VCaP (cell line): ENCODE data around the gene ABCA5.
A peak's percentile ranks its signal among the peaks of the same experiment; 100 is the strongest.

Experiments
- H3K27ac ChIP-seq: fragments of 450-650 bp; 2 replicates; pipeline ENCODE4 v1.5.1; 2017
- TF ChIP-seq, protein P1 (sequence below): fragments of 450-650 bp; conservative IDR thresholded peaks from 2 replicates; pipeline ENCODE4 v1.5.1; 2017; ENCODE audit warnings: mild to moderate bottlenecking, moderate library complexity

The ABCA5 gene

GRCh38 chr17:69342896-69343644 lies 16.1 kb upstream of the ABCA5 start:
- peak overlapping the region; percentile 25; the same call in 1 of the 2 replicates for H3K27ac ChIP-seq
- TF ChIP-seq, protein P1, sequence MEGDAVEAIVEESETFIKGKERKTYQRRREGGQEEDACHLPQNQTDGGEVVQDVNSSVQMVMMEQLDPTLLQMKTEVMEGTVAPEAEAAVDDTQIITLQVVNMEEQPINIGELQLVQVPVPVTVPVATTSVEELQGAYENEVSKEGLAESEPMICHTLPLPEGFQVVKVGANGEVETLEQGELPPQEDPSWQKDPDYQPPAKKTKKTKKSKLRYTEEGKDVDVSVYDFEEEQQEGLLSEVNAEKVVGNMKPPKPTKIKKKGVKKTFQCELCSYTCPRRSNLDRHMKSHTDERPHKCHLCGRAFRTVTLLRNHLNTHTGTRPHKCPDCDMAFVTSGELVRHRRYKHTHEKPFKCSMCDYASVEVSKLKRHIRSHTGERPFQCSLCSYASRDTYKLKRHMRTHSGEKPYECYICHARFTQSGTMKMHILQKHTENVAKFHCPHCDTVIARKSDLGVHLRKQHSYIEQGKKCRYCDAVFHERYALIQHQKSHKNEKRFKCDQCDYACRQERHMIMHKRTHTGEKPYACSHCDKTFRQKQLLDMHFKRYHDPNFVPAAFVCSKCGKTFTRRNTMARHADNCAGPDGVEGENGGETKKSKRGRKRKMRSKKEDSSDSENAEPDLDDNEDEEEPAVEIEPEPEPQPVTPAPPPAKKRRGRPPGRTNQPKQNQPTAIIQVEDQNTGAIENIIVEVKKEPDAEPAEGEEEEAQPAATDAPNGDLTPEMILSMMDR = no peak

DNA sequence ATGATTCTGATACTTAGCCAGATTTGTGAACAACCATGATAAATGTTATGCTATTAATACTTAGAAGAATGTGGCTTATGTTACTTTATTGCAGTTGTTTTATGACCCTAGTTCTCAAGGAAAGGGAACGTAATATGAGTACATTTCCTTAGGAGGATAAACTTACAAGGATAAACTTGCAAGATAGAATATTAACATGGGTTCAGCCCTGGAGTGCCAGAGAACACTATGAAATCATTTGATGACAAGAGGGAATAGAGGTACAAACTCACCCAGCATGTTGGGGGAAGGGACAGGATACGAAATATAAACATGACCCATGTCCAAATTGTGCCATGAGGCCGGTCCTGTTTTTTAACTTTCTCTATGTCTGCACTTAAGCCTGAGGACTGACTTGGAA lies 13.0 kb upstream of the ABCA5 start:
- H3K27ac ChIP-seq = peak overlapping the region; percentile 58

GRCh38 chr17:69336996-69337395 lies 10.1 kb upstream of the ABCA5 start:
- TF ChIP-seq, protein P1 = no peak

More for the DNA sequence above, 13.0 kb upstream of the ABCA5 start:
- TF ChIP-seq, protein P1 = no peak

DNA sequence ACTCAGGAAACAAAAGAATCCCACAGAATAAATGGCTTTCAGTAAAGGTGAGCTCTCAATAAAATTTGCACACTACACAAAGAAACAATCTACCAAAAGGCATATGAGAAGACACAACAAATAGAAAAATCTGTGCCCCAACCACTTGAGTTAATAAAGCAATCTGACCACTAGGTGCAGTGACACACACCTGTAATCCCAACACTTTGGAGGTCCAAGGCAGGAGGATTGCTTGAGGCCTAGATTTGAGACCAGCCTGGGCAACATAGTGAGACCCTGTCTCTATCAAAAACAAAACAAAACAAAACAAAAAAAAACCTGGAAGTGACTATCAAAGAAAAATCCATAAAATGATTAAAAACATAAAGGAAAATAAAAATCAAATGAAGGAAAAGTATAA lies 9.6 kb upstream of the ABCA5 start:
- TF ChIP-seq, protein P1 = peak; percentile 18; the same call in 1 of the 2 replicates
- no peak overlapping the region for H3K27ac ChIP-seq

More at GRCh38 chr17:69336996-69337395, 10.1 kb upstream of the ABCA5 start:
- no peak overlapping the region for H3K27ac ChIP-seq

DNA sequence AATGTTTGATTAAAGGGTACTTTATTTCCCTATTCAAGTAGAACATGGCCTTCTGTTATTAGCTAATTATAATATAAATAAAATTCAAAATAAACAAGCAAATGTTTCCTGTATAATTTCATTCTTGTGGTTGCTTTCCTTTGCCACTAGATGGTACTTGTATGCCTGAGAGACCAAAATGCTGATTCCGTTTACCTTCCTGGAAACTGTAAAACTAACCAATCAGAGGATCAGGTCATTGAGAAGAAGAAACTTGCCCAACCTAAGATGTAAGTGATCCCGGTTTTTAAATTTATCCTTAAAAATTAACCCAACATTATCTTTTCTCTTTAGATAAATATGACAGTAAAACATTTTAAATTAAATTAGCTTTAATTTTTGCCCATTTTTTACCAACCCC lies 8.1 kb upstream of the ABCA5 start:
- H3K27ac ChIP-seq = no peak overlapping the region
- TF ChIP-seq, protein P1 = peak; percentile 82

DNA sequence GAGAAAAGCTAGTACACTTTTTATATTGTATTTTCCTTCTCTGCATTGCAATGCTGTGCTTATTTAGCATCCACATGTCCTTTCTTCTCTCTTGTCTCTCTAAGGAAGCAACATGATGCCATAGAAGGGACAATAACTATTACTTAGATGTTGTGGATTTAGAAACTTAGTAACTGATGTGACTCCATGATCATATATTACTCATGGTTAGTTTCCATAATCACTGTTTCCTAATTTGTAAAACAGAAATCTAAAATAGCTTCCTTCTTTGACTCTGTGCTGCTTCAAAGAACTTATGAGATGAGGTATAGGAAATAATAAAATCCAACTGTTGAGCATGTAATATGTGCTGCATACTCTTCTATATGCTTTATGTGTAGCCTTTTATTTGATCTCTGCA lies 6.6 kb upstream of the ABCA5 start:
- no peak overlapping the region for H3K27ac ChIP-seq
- TF ChIP-seq, protein P1 = no peak

- TF ChIP-seq, protein P1 = no peak
- H3K27ac ChIP-seq = no peak overlapping the region
Observed at GRCh38 chr17:69331756-69332155, 4.8 kb upstream of the ABCA5 start.
